ENCODE results near the gene DIO3. TPM values are rescaled to one million over a fixed set of nuclear protein-coding genes. Genes with fewer than 3 reads are reported as not detected.

DIO3 gene
- polyA plus RNA-seq, 1 donor from 2014 or later: 49.2 TPM

GRCh38 chr14:101594511-101595148 lies 33.3 kb downstream of the DIO3 start:
- Histone ChIP-seq H3K27ac (ENCODE audit: low read length) (no peak overlapping the region), H3K9ac (ENCODE audit: low read length) (no peak overlapping the region), H3K36me3 (ENCODE audit: insufficient read depth, low read length) (no peaks in the 10 kb centered on the region), H3K4me3 (ENCODE audit: low read length) (no peak overlapping the region), H3K9me2 (ENCODE audit: insufficient read depth, low read length) (no peaks in the 10 kb centered on the region), H3K27me3 (ENCODE audit: insufficient read depth, low read depth, low read length) (no peaks in the 10 kb centered on the region), H3K9me3 (ENCODE audit: low read length) (no peaks in the 10 kb centered on the region), H4K20me1 (ENCODE audit: insufficient read depth) (no peaks in the 10 kb centered on the region), H3K4me2 (ENCODE audit: low read length) (no peak overlapping the region), H3F3A (ENCODE audit: insufficient read depth, low read length, poor library complexity, severe bottlenecking) (no peaks in the 10 kb centered on the region), H2AFZ (ENCODE audit: low read depth, low read length) (no peak overlapping the region), H3K79me2 (replicated peaks; ENCODE audit: insufficient read depth, low read length) (no peaks in the 10 kb centered on the region)
- TF ChIP-seq, protein P1, sequence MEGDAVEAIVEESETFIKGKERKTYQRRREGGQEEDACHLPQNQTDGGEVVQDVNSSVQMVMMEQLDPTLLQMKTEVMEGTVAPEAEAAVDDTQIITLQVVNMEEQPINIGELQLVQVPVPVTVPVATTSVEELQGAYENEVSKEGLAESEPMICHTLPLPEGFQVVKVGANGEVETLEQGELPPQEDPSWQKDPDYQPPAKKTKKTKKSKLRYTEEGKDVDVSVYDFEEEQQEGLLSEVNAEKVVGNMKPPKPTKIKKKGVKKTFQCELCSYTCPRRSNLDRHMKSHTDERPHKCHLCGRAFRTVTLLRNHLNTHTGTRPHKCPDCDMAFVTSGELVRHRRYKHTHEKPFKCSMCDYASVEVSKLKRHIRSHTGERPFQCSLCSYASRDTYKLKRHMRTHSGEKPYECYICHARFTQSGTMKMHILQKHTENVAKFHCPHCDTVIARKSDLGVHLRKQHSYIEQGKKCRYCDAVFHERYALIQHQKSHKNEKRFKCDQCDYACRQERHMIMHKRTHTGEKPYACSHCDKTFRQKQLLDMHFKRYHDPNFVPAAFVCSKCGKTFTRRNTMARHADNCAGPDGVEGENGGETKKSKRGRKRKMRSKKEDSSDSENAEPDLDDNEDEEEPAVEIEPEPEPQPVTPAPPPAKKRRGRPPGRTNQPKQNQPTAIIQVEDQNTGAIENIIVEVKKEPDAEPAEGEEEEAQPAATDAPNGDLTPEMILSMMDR (IDR thresholded peaks at IDR 0.05; ENCODE audit: poor library complexity, severe bottlenecking): no peak
- TF ChIP-seq MXI1 (conservative IDR thresholded peaks at IDR 0.05; ENCODE audit: poor library complexity, severe bottlenecking): no peak
- no peak for TF ChIP-seq EZH2 (IDR thresholded peaks at IDR 0.05; ENCODE audit: borderline replicate concordance, insufficient read depth, low read length, poor library complexity, severe bottlenecking)
- no peak for TF ChIP-seq TAF1 (IDR thresholded peaks at IDR 0.05; ENCODE audit: low read depth)
- TF ChIP-seq RAD21 (conservative IDR thresholded peaks at IDR 0.05): no peak
- TF ChIP-seq SMC3 (conservative IDR thresholded peaks at IDR 0.05; ENCODE audit: poor library complexity): no peak

- TF ChIP-seq POLR2AphosphoS5 (IDR thresholded peaks at IDR 0.05) (no peak), EZH2 (IDR thresholded peaks at IDR 0.05; ENCODE audit: borderline replicate concordance, insufficient read depth, low read length, poor library complexity, severe bottlenecking) (no peak)
- H2AFZ ChIP-seq (ENCODE audit: low read depth, low read length): no peak overlapping the region
Measured at GRCh38 chr14:101595349-101595748, 34.1 kb downstream of the DIO3 start.

GRCh38 chr14:101595887-101596721 lies 34.8 kb downstream of the DIO3 start:
- no peaks in the 10 kb centered on the region for H3K9me3 ChIP-seq (ENCODE audit: low read length)
- H3K9me2 ChIP-seq (ENCODE audit: insufficient read depth, low read length): no peaks in the 10 kb centered on the region
- no peaks in the 10 kb centered on the region for H3K27me3 ChIP-seq (ENCODE audit: insufficient read depth, low read depth, low read length)
- H3K9ac ChIP-seq (ENCODE audit: low read length): no peak overlapping the region
- no peak overlapping the region for H3K4me3 ChIP-seq (ENCODE audit: low read length)
- H3K4me2 ChIP-seq (ENCODE audit: low read length): no peak overlapping the region
- no peak overlapping the region for H3K27ac ChIP-seq (ENCODE audit: low read length)
- H3K79me2 ChIP-seq (replicated peaks; ENCODE audit: insufficient read depth, low read length): no peaks in the 10 kb centered on the region
- H4K20me1 ChIP-seq (ENCODE audit: insufficient read depth): no peaks in the 10 kb centered on the region
- H3K36me3 ChIP-seq (ENCODE audit: insufficient read depth, low read length): no peaks in the 10 kb centered on the region
- no peak overlapping the region for H2AFZ ChIP-seq (ENCODE audit: low read depth, low read length)
- no peak for TF ChIP-seq RAD21 (conservative IDR thresholded peaks at IDR 0.05)
- TF ChIP-seq TAF1 (IDR thresholded peaks at IDR 0.05; ENCODE audit: low read depth): no peak
- no peak for TF ChIP-seq POLR2AphosphoS5 (IDR thresholded peaks at IDR 0.05)
- no peak for TF ChIP-seq SMC3 (conservative IDR thresholded peaks at IDR 0.05; ENCODE audit: poor library complexity)
- no peak for TF ChIP-seq MXI1 (conservative IDR thresholded peaks at IDR 0.05; ENCODE audit: poor library complexity, severe bottlenecking)
- H3F3A ChIP-seq (ENCODE audit: insufficient read depth, low read length, poor library complexity, severe bottlenecking): no peaks in the 10 kb centered on the region

More at GRCh38 chr14:101595349-101595748, 34.1 kb downstream of the DIO3 start:
- no peaks in the 10 kb centered on the region for H3K27me3 ChIP-seq (ENCODE audit: insufficient read depth, low read depth, low read length)
- no peaks in the 10 kb centered on the region for H4K20me1 ChIP-seq (ENCODE audit: insufficient read depth)
- H3K9me3 ChIP-seq (ENCODE audit: low read length): no peaks in the 10 kb centered on the region
- H3K4me3 ChIP-seq (ENCODE audit: low read length): no peak overlapping the region
- no peaks in the 10 kb centered on the region for H3K9me2 ChIP-seq (ENCODE audit: insufficient read depth, low read length)
- H3K79me2 ChIP-seq (replicated peaks; ENCODE audit: insufficient read depth, low read length): no peaks in the 10 kb centered on the region
- H3K27ac ChIP-seq (ENCODE audit: low read length): no peak overlapping the region
- no peaks in the 10 kb centered on the region for H3F3A ChIP-seq (ENCODE audit: insufficient read depth, low read length, poor library complexity, severe bottlenecking)
- no peak overlapping the region for H3K4me2 ChIP-seq (ENCODE audit: low read length)
- no peak overlapping the region for H3K9ac ChIP-seq (ENCODE audit: low read length)
- H3K36me3 ChIP-seq (ENCODE audit: insufficient read depth, low read length): no peaks in the 10 kb centered on the region

Measured in neural cell (in vitro differentiated cells).